ENCODE results near the gene HLA-DPB1. TPM values are rescaled to one million over a fixed set of nuclear protein-coding genes. Genes with fewer than 3 reads are reported as not detected.

HLA-DPB1 gene
- total RNA-seq, 2 experiments from 2014 or later, result 5.2 to 5.4 TPM

DNA sequence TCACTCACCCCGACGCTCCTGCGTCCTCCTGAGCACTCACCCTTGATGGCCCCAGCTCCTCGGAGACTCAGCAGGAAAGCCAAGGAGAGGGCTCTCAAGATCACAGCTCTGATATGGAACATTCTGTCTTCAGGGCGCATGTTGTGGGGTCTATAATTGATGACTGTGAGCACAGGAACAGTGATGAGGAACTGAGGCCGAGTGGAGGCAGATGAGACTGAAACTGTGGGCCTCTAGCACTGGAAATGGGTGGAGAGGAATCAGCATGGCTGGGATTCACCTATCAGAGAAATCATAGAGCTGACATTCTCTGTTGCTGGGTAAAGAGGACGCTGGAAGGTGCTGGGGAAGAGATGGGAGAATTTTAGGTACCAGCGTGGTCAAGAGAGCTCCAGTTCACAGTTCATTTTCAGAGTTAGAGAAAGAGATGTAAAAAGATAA is 2.3 kb upstream of the HLA-DPB1 start, which contains the start of gene HLA-DPA1:
Gene HLA-DPA1 (minus strand): TSS at position 219 of the 441 bp plus-strand sequence.
- intact Hi-C loops (cut with DNase I, micrococcal nuclease), result no loop called here
- ATAC-seq (peak; percentile 79), DNase-seq (peak; percentile 57)
- no peaks in the 10 kb centered on the region for H3K9me3 Mint-ChIP-seq (ENCODE audit: low read depth)
- H3K4me1 Mint-ChIP-seq, result peaks cover 33% of the 10 kb centered on the region
- peak within 1 kb of the TSS; percentile 84 for H3K27ac Mint-ChIP-seq
- peaks cover 6% of the 10 kb centered on the region for H3K36me3 Mint-ChIP-seq (ENCODE audit: low read depth)
- ChIA-PET CTCF (interaction anchor here (0.7 to 2.0 kb wide), 11 partner anchors 8 to 215 kb away, joined by 3 to 6 read pairs (median 4); partner anchors contain the start of gene WDR46), POLR2A (interaction anchor here (0.9 to 1.6 kb wide), 2 partner anchors 49 to 101 kb away, joined by 3 to 5 read pairs; no protein-coding TSS in a partner anchor)
- peaks cover 4% of the 10 kb centered on the region for H3K27me3 Mint-ChIP-seq
- H3K4me3 Mint-ChIP-seq, result peak within 1 kb of the TSS; percentile 79

DNA sequence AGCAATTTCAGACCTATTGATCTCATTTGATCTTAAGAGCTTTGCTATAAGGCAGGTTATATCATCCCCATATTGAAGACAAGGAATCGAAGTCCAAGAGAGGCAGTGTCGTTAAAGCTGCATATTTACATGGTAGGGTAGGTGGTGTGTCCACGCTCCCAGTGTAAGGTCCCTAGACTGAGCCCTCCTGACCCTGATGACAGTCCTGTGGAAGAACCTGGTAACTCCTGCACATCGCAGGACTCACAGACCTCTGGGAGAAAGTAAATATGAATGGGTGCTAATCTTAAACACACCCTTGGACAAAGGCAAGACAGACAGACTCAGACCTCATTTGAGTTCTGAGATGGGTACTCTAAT is 602 bp upstream of the HLA-DPB1 start:
- peak overlapping the region; percentile 34 for H3K27ac Mint-ChIP-seq
- peaks cover 33% of the 10 kb centered on the region for H3K4me1 Mint-ChIP-seq
- intact Hi-C loops (cut with DNase I, micrococcal nuclease), result no loop called here
- peak overlapping the region; percentile 62 for H3K4me3 Mint-ChIP-seq
- no peak for DNase-seq
- no peaks in the 10 kb centered on the region for H3K9me3 Mint-ChIP-seq (ENCODE audit: low read depth)
- no peak for ATAC-seq
- peaks cover 1% of the 10 kb centered on the region for H3K36me3 Mint-ChIP-seq (ENCODE audit: low read depth)
- ChIA-PET POLR2A (interaction anchor here (1.0 kb wide), 1 partner anchor 104 kb away, joined by 4 read pairs; no protein-coding TSS in a partner anchor), CTCF (interaction anchor here (0.7 to 1.9 kb wide), 7 partner anchors 26 to 61 kb away, joined by 3 to 8 read pairs (median 4); no protein-coding TSS in a partner anchor)
- peaks cover 4% of the 10 kb centered on the region for H3K27me3 Mint-ChIP-seq

DNA sequence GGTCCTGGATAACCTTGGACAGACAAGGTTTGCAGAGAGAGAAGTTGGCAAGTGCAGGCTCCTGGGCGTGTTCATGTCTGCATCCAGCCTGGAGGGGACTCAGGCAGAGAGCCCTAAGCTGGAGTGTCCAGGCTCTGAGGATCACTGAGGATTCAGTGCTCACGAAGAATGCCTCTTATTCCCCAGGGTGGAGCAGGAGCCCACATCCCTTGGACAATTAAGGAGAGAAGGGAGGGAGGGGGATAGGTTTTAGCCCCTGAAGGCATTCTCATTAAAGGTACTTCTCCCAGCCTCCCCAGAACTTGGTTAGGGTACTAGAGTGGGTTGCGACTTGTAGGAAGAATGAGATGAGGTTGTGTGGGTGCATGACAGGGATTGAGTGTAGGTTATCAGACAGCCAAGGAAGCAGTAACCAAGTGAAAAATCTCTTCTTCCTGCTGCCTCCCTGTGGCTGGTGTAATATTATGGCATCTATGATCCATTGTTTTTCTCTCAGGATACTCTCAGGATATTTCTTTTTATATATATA is 680 bp downstream of the HLA-DPB1 start:
- H3K27me3 Mint-ChIP-seq, result peaks cover 4% of the 10 kb centered on the region
- CTCF ChIA-PET, result interaction anchor here (0.7 to 1.9 kb wide), 5 partner anchors 27 to 123 kb away, joined by 3 to 8 read pairs (median 4); no protein-coding TSS in a partner anchor

DNA sequence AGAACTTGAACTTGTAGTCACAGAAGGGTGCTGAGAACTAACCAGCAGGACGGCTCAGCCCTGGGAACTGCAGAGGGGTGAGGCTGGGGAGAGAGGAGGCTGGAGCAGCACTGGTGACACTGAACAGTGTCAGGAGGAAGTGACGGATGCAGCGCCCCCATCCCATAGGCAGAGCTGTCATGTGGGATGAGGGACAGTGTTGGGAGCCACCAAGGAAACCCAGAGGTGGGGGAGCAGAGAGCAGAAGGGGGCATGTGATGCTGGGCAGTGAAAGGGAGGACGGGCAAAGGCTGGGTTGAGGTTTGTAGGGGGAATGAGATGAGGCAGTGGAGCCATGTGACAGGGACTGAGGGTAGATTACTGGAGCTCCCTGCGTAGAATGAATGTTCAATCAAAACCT is 2.1 kb downstream of the HLA-DPB1 start:
- CTCF ChIA-PET, result interaction anchor here (0.7 to 1.0 kb wide), 3 partner anchors 8 to 55 kb away, joined by 3 to 4 read pairs (median 4); no protein-coding TSS in a partner anchor
- ATAC-seq, result no peak

More for the DNA sequence above, 680 bp downstream of the HLA-DPB1 start:
- no peaks in the 10 kb centered on the region for H3K9me3 Mint-ChIP-seq (ENCODE audit: low read depth)
- POLR2A ChIA-PET, result no interaction called here
- peak overlapping the region; percentile 62 for H3K4me3 Mint-ChIP-seq
- peaks cover 1% of the 10 kb centered on the region for H3K36me3 Mint-ChIP-seq (ENCODE audit: low read depth)
- peaks cover 33% of the 10 kb centered on the region for H3K4me1 Mint-ChIP-seq
- intact Hi-C loops (cut with DNase I, micrococcal nuclease), result no loop called here
- DNase-seq (no peak), ATAC-seq (no peak)
- H3K27ac Mint-ChIP-seq, result no peak overlapping the region

DNA sequence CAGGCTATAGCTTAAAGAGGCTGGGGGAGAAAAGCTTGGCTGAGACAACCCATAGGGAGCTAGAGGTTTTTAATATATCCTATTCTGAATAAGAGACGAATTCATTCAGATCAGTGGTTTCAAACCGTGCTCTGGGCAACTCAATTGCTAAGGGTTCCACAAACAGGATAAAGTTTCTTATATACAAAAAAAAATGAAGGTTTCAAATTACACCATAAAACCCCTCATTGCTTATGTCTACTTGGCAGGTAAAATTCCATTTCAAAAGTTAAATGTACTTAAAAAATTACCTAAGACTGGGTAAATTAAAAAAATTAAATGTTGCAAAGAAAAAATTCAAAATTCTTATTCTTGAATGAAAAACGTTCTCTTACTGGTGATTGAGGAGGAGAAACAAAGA is 2.7 kb downstream of the HLA-DPB1 start:
- Mint-ChIP-seq H3K9me3 (ENCODE audit: low read depth) (no peaks in the 10 kb centered on the region), H3K27me3 (peaks cover 4% of the 10 kb centered on the region), H3K4me3 (no peak overlapping the region), H3K36me3 (ENCODE audit: low read depth) (no peaks in the 10 kb centered on the region), H3K4me1 (peaks cover 24% of the 10 kb centered on the region), H3K27ac (no peak overlapping the region)
- ChIA-PET POLR2A (no interaction called here), CTCF (interaction anchor here (0.7 to 6.2 kb wide), 4 partner anchors 9 to 63 kb away, joined by 3 to 41 read pairs (median 4); no protein-coding TSS in a partner anchor)
- DNase-seq, result no peak
- ATAC-seq, result no peak
- intact Hi-C loops (cut with DNase I, micrococcal nuclease), result no loop called here

More for the DNA sequence above, 2.1 kb downstream of the HLA-DPB1 start:
- POLR2A ChIA-PET, result no interaction called here
- Mint-ChIP-seq H3K27ac (no peak overlapping the region), H3K4me3 (no peak overlapping the region), H3K27me3 (peaks cover 4% of the 10 kb centered on the region), H3K36me3 (ENCODE audit: low read depth) (no peaks in the 10 kb centered on the region), H3K9me3 (ENCODE audit: low read depth) (no peaks in the 10 kb centered on the region), H3K4me1 (peaks cover 26% of the 10 kb centered on the region)
- intact Hi-C loops (cut with DNase I, micrococcal nuclease), result no loop called here
- no peak for DNase-seq

DNA sequence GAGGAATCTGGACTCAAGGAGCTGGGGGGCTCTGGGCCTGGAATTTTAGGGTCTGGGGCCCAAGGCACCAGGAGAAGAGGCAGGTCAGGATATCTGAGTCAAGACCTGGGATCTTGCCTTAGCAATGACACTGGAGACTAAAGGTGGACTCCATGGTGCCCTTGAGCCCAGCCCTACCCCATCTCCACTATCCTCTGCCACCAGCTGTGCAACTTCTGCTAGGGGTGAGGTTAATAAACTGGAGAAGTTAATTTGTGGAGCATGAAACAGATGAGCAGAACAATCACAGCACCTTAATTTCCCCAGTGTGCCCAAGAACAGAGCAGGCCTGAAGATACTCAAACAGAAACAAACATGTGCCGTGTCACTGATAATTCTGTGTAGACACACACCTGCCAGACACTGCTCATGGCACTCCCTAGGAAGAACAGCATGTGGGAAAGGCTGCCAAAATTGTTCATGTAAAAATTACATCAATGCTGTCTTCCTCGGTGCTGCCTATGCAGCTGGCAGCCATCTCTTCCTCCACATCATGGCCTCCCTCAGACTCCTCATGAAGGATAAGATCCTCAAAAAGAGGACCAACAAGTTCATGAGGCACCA is 3.2 kb downstream of the HLA-DPB1 start:
- H3K4me1 Mint-ChIP-seq, result peaks cover 20% of the 10 kb centered on the region
- H3K9me3 Mint-ChIP-seq (ENCODE audit: low read depth), result no peaks in the 10 kb centered on the region
- no peak for ATAC-seq
- H3K36me3 Mint-ChIP-seq (ENCODE audit: low read depth), result no peaks in the 10 kb centered on the region
- ChIA-PET POLR2A (no interaction called here), CTCF (interaction anchor here (0.5 to 6.2 kb wide), 5 partner anchors 20 to 193 kb away, joined by 3 to 41 read pairs (median 4); no protein-coding TSS in a partner anchor)
- peaks cover 4% of the 10 kb centered on the region for H3K27me3 Mint-ChIP-seq
- H3K27ac Mint-ChIP-seq, result no peak overlapping the region
- intact Hi-C loops (cut with DNase I, micrococcal nuclease), result no loop called here
- no peak for DNase-seq
- no peak overlapping the region for H3K4me3 Mint-ChIP-seq

DNA sequence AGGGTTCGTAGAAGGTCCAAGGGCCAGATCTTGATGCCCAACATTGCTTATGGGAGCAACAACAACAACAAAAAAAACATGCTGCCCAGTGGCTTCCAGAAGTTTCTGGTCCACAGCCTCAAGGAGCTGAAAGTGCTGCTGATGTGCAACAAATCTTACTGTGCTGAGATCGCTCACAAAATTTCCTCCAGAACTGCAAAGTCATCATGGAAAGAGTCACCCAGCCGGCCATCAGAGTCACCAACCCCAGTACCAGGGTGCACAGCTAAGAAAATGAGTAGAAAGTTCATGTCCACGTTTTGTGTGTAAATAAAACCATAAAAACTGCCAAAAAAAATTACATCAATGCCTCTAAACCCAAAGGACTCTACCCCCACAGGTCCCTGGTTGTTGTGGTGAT is 3.8 kb downstream of the HLA-DPB1 start:
- CTCF ChIA-PET, result interaction anchor here (0.5 to 6.2 kb wide), 7 partner anchors 12 to 193 kb away, joined by 3 to 41 read pairs (median 3); no protein-coding TSS in a partner anchor
- no peaks in the 10 kb centered on the region for H3K9me3 Mint-ChIP-seq (ENCODE audit: low read depth)
- H3K27ac Mint-ChIP-seq, result no peak overlapping the region
- ATAC-seq (no peak), DNase-seq (no peak)
- POLR2A ChIA-PET, result no interaction called here
- intact Hi-C loops (cut with DNase I, micrococcal nuclease), result no loop called here
- H3K27me3 Mint-ChIP-seq, result peaks cover 4% of the 10 kb centered on the region
- H3K4me1 Mint-ChIP-seq, result peaks cover 20% of the 10 kb centered on the region
- no peak overlapping the region for H3K4me3 Mint-ChIP-seq
- no peaks in the 10 kb centered on the region for H3K36me3 Mint-ChIP-seq (ENCODE audit: low read depth)

DNA sequence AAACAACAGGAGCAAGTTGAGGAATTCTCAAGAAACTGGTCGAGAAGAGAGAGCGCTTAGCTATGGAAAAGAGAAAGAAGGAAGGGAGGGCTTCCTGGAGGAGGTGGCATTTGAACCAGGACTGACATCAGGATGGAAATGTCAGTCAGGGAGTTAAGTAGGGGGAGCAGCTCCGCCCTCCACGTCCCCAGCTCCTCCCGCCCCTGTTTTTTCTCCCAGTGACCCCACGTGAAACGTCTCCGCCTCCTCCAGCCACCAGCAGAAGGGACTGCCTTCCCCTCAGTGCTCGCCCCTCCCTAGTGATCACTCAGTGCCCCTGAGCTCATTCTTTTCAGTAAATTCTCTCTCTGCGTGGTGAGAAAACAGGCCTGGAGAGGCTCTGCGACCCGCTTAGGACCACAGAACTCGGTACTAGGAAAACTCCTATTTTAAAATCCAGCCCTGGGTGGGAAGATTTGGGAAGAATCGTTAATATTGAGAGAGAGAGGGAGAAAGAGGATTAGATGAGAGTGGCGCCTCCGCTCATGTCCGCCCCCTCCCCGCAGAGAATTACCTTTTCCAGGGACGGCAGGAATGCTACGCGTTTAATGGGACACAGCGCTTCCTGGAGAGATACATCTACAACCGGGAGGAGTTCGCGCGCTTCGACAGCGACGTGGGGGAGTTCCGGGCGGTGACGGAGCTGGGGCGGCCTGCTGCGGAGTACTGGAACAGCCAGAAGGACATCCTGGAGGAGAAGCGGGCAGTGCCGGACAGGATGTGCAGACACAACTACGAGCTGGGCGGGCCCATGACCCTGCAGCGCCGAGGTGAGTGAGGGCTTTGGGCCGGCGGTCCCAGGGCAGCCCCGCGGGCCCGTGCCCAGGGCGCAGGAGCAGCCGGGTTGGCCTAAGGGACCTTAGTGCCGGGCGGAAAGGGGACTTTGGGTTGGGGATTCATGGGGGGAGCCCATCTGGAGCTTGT is 4.6 kb downstream of the HLA-DPB1 start:
- intact Hi-C loops (cut with DNase I, micrococcal nuclease), result no loop called here
- Mint-ChIP-seq H3K36me3 (ENCODE audit: low read depth) (no peaks in the 10 kb centered on the region), H3K4me1 (peaks cover 15% of the 10 kb centered on the region), H3K4me3 (peak overlapping the region; percentile 33), H3K9me3 (ENCODE audit: low read depth) (no peaks in the 10 kb centered on the region), H3K27me3 (peaks cover 4% of the 10 kb centered on the region), H3K27ac (peak overlapping the region; percentile 8)
- POLR2A ChIA-PET, result no interaction called here
- CTCF ChIA-PET, result interaction anchor here (0.5 to 6.2 kb wide), 9 partner anchors 13 to 224 kb away, joined by 3 to 41 read pairs (median 3); no protein-coding TSS in a partner anchor
- DNase-seq (peak; percentile 16), ATAC-seq (no peak)

DNA sequence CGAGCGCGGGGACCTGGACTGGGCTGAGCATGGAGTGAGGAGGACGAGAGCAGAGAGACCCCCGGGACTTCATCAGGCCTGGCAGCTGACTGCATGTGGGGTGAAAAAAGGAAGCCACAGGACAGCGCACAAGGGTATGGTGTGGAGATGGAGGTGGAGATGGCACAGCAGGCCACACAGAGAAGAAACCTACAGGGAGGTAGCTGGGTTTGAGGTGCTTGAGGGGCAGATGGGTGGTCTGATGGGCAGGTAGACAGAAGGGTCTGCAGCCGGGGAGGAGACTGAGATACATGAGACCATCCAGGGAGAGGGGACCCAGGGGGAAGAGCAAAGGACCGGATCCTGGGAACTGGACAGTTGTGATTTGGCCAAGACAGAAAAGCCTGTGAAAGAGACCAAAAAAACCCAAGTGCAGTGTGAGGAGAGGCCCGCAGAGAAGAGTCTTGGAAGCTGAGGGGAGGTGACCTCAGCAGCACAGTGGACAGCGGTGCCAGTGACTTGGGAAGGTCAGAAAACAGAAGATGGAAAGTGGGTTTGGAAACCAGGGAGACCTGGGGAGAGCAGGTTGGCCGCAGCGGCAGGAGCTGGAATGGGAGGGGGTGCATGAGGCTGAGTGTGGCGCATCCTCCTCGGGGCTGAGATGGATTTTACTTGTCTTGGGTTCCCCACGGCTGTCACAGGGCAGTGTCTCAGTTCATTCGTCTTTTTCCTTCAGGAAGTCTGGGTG is 5.5 kb downstream of the HLA-DPB1 start:
- CTCF ChIA-PET, result interaction anchor here (0.5 to 6.2 kb wide), 9 partner anchors 8 to 225 kb away, joined by 3 to 41 read pairs (median 4); partner anchors contain the start of genes HLA-DOA and HLA-DPA1
- DNase-seq (no peak), ATAC-seq (no peak)
- Mint-ChIP-seq H3K4me3 (no peak overlapping the region), H3K4me1 (peaks cover 10% of the 10 kb centered on the region), H3K36me3 (ENCODE audit: low read depth) (no peaks in the 10 kb centered on the region), H3K27me3 (peaks cover 4% of the 10 kb centered on the region), H3K27ac (no peak overlapping the region), H3K9me3 (ENCODE audit: low read depth) (no peaks in the 10 kb centered on the region)
- intact Hi-C loops (cut with DNase I, micrococcal nuclease), result no loop called here
- POLR2A ChIA-PET, result no interaction called here

DNA sequence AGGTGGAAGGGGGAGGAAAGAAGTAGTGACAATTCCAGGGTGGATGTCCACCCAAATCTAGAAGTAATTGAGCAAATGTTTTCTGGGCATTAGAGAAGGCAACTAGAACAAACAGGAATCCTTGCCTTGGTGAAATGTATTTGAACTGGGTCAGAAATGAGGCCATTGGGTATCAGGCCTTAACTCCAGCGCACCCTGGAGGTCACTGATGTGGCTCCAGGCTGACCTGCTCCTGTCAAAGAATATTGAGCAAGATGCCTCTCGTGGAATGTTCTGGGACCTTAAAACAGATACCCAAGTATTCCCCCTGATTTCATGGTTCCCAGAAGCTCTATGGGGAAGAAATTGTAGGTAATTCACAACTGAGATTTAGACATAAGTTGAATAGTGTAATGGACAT is 6.9 kb downstream of the HLA-DPB1 start:
- peaks cover 6% of the 10 kb centered on the region for H3K4me1 Mint-ChIP-seq
- no peak overlapping the region for H3K27ac Mint-ChIP-seq
- peaks cover 3% of the 10 kb centered on the region for H3K27me3 Mint-ChIP-seq
- POLR2A ChIA-PET, result no interaction called here
- no peak for DNase-seq
- H3K4me3 Mint-ChIP-seq, result no peak overlapping the region
- CTCF ChIA-PET, result interaction anchor here (0.6 to 6.2 kb wide), 7 partner anchors 64 to 189 kb away, joined by 3 to 41 read pairs (median 6); partner anchors contain the start of genes RPS18 and VPS52
- intact Hi-C loops (cut with DNase I, micrococcal nuclease), result loop anchor here (1.0 kb wide), 1 partner anchor 68 kb away; no protein-coding TSS in a partner anchor
- no peaks in the 10 kb centered on the region for H3K9me3 Mint-ChIP-seq (ENCODE audit: low read depth)
- ATAC-seq, result peak; percentile 70
- H3K36me3 Mint-ChIP-seq (ENCODE audit: low read depth), result no peaks in the 10 kb centered on the region

Measured in activated CD4-positive, alpha-beta T cell treated with anti-CD3 and anti-CD28 coated beads for 36 hours (primary cell).